Dendritic cell treated with granulocyte-macrophage colony-stimulating factor and Interleukin-4, amounts not matched to agents 40 ng/mL and 50 ng/mL, for 4 days (primary cell): ENCODE measurements around the gene KIF26A.

ENCODE experiments used
- H3K27ac Mint-ChIP-seq: one replicate; pipeline ENCODE4 v1.8.0; 2022; ENCODE audit warnings: mild to moderate bottlenecking, mixed read lengths
- H3K27me3 Mint-ChIP-seq: one replicate; pipeline ENCODE4 v1.8.0; 2022; ENCODE audit warnings: mild to moderate bottlenecking, mixed read lengths
- H3K36me3 Mint-ChIP-seq: one replicate; pipeline ENCODE4 v1.8.0; 2022; ENCODE audit warnings: low read depth, mixed read lengths
- H3K4me1 Mint-ChIP-seq: one replicate; pipeline ENCODE4 v1.8.0; 2022; ENCODE audit warnings: low read depth, mixed read lengths
- H3K4me3 Mint-ChIP-seq: one replicate; pipeline ENCODE4 v1.8.0; 2022; ENCODE audit warnings: mild to moderate bottlenecking, moderate library complexity, mixed read lengths
- H3K9me3 Mint-ChIP-seq: one replicate; pipeline ENCODE4 v1.8.0; 2022; ENCODE audit warnings: mixed read lengths
- intact Hi-C: fragments of 100-400 bp; cut with micrococcal nuclease; formaldehyde crosslinking; loops from one replicate; pipeline ENCODE4 v1.15.0; 2022

KIF26A gene

GRCh38 chr14:104169699-104170479 lies 31.5 kb downstream of the KIF26A start:
- intact Hi-C loops = no loop called here
- H3K4me3 Mint-ChIP-seq = no peak overlapping the region
- no peaks in the 10 kb centered on the region for H3K36me3 Mint-ChIP-seq
- H3K27ac Mint-ChIP-seq = no peak overlapping the region
- H3K9me3 Mint-ChIP-seq = no peaks in the 10 kb centered on the region
- no peaks in the 10 kb centered on the region for H3K4me1 Mint-ChIP-seq
- H3K27me3 Mint-ChIP-seq = no peaks in the 10 kb centered on the region

- Mint-ChIP-seq H3K27me3 (no peaks in the 10 kb centered on the region), H3K4me3 (no peak overlapping the region), H3K36me3 (no peaks in the 10 kb centered on the region), H3K9me3 (no peaks in the 10 kb centered on the region), H3K4me1 (no peaks in the 10 kb centered on the region), H3K27ac (no peak overlapping the region)
- intact Hi-C loops = no loop called here
These were observed 32.8 kb downstream of the KIF26A start for GRCh38 chr14:104171029-104171697.

GRCh38 chr14:104171895-104172294 lies 33.5 kb downstream of the KIF26A start:
- no peaks in the 10 kb centered on the region for H3K9me3 Mint-ChIP-seq
- no peak overlapping the region for H3K27ac Mint-ChIP-seq
- H3K4me1 Mint-ChIP-seq = no peaks in the 10 kb centered on the region
- no peaks in the 10 kb centered on the region for H3K36me3 Mint-ChIP-seq
- H3K4me3 Mint-ChIP-seq = no peak overlapping the region
- intact Hi-C loops = no loop called here
- no peaks in the 10 kb centered on the region for H3K27me3 Mint-ChIP-seq

- no peaks in the 10 kb centered on the region for H3K9me3 Mint-ChIP-seq
- H3K27ac Mint-ChIP-seq = no peak overlapping the region
- no peaks in the 10 kb centered on the region for H3K4me1 Mint-ChIP-seq
- H3K36me3 Mint-ChIP-seq = no peaks in the 10 kb centered on the region
- H3K4me3 Mint-ChIP-seq = no peak overlapping the region
- no peaks in the 10 kb centered on the region for H3K27me3 Mint-ChIP-seq
- intact Hi-C loops = no loop called here
These were observed 34.0 kb downstream of the KIF26A start for GRCh38 chr14:104172349-104172748.

- H3K27ac Mint-ChIP-seq = no peak overlapping the region
These were observed 34.5 kb downstream of the KIF26A start for GRCh38 chr14:104172880-104173279.

GRCh38 chr14:104174051-104174450 lies 35.7 kb downstream of the KIF26A start:
- Mint-ChIP-seq H3K9me3 (no peaks in the 10 kb centered on the region), H3K27ac (no peak overlapping the region), H3K4me1 (no peaks in the 10 kb centered on the region), H3K36me3 (no peaks in the 10 kb centered on the region), H3K4me3 (no peak overlapping the region), H3K27me3 (no peaks in the 10 kb centered on the region)
- intact Hi-C loops = no loop called here

More at GRCh38 chr14:104172880-104173279, 34.5 kb downstream of the KIF26A start:
- intact Hi-C loops = no loop called here
- Mint-ChIP-seq H3K4me3 (no peak overlapping the region), H3K27me3 (no peaks in the 10 kb centered on the region), H3K4me1 (no peaks in the 10 kb centered on the region), H3K36me3 (no peaks in the 10 kb centered on the region), H3K9me3 (no peaks in the 10 kb centered on the region)

GRCh38 chr14:104175041-104175440 lies 36.7 kb downstream of the KIF26A start:
- intact Hi-C loops = no loop called here
- H3K4me3 Mint-ChIP-seq = no peak overlapping the region
- no peaks in the 10 kb centered on the region for H3K27me3 Mint-ChIP-seq
- no peaks in the 10 kb centered on the region for H3K9me3 Mint-ChIP-seq
- H3K36me3 Mint-ChIP-seq = no peaks in the 10 kb centered on the region
- no peak overlapping the region for H3K27ac Mint-ChIP-seq
- H3K4me1 Mint-ChIP-seq = no peaks in the 10 kb centered on the region

- Mint-ChIP-seq H3K4me1 (no peaks in the 10 kb centered on the region), H3K27ac (no peak overlapping the region), H3K36me3 (no peaks in the 10 kb centered on the region), H3K4me3 (no peak overlapping the region), H3K27me3 (no peaks in the 10 kb centered on the region), H3K9me3 (no peaks in the 10 kb centered on the region)
- intact Hi-C loops = no loop called here
These were observed 37.4 kb downstream of the KIF26A start for GRCh38 chr14:104175811-104176210.

- Mint-ChIP-seq H3K27ac (no peak overlapping the region), H3K27me3 (no peaks in the 10 kb centered on the region), H3K4me3 (no peak overlapping the region), H3K9me3 (no peaks in the 10 kb centered on the region), H3K4me1 (no peaks in the 10 kb centered on the region), H3K36me3 (no peaks in the 10 kb centered on the region)
- intact Hi-C loops = no loop called here
These were observed 38.2 kb downstream of the KIF26A start for GRCh38 chr14:104176611-104177010.

- H3K36me3 Mint-ChIP-seq = no peaks in the 10 kb centered on the region
- H3K9me3 Mint-ChIP-seq = no peaks in the 10 kb centered on the region
- no peaks in the 10 kb centered on the region for H3K27me3 Mint-ChIP-seq
- H3K4me3 Mint-ChIP-seq = no peak overlapping the region
- no peaks in the 10 kb centered on the region for H3K4me1 Mint-ChIP-seq
- intact Hi-C loops = no loop called here
- no peak overlapping the region for H3K27ac Mint-ChIP-seq
These were observed 39.0 kb downstream of the KIF26A start for GRCh38 chr14:104177411-104177810.

- H3K27me3 Mint-ChIP-seq = no peaks in the 10 kb centered on the region
- intact Hi-C loops = no loop called here
- H3K9me3 Mint-ChIP-seq = no peaks in the 10 kb centered on the region
- no peak overlapping the region for H3K27ac Mint-ChIP-seq
- H3K4me3 Mint-ChIP-seq = no peak overlapping the region
- H3K4me1 Mint-ChIP-seq = no peaks in the 10 kb centered on the region
- H3K36me3 Mint-ChIP-seq = no peaks in the 10 kb centered on the region
These were observed 39.9 kb downstream of the KIF26A start for GRCh38 chr14:104178279-104178678.

GRCh38 chr14:104179126-104179525 lies 40.7 kb downstream of the KIF26A start:
- H3K27me3 Mint-ChIP-seq = no peaks in the 10 kb centered on the region
- no peak overlapping the region for H3K27ac Mint-ChIP-seq
- intact Hi-C loops = no loop called here
- no peaks in the 10 kb centered on the region for H3K36me3 Mint-ChIP-seq
- no peak overlapping the region for H3K4me3 Mint-ChIP-seq
- H3K4me1 Mint-ChIP-seq = no peaks in the 10 kb centered on the region
- H3K9me3 Mint-ChIP-seq = no peaks in the 10 kb centered on the region

- Mint-ChIP-seq H3K4me3 (no peak overlapping the region), H3K27ac (no peak overlapping the region), H3K9me3 (no peaks in the 10 kb centered on the region), H3K4me1 (no peaks in the 10 kb centered on the region), H3K27me3 (no peaks in the 10 kb centered on the region), H3K36me3 (no peaks in the 10 kb centered on the region)
- intact Hi-C loops = no loop called here
These were observed 41.3 kb downstream of the KIF26A start for GRCh38 chr14:104179564-104180129.

- H3K9me3 Mint-ChIP-seq = no peaks in the 10 kb centered on the region
These were observed 42.3 kb downstream of the KIF26A start for GRCh38 chr14:104180561-104181165.

More at GRCh38 chr14:104180561-104181165, 42.3 kb downstream of the KIF26A start:
- Mint-ChIP-seq H3K27ac (no peak overlapping the region), H3K4me3 (no peak overlapping the region), H3K4me1 (no peaks in the 10 kb centered on the region), H3K27me3 (no peaks in the 10 kb centered on the region), H3K36me3 (no peaks in the 10 kb centered on the region)
- intact Hi-C loops = no loop called here
